RKO (cell line): ENCODE measurements around the gene FLT3LG.
A peak's percentile ranks its signal among the peaks of the same experiment; 100 is the strongest.

Experiments used
- DNase-seq: peaks from one replicate; pipeline ENCODE4 v3.0.0-alpha.2; 2016; ENCODE audit warnings: low spot score

FLT3LG gene

GRCh38 chr19:49489601-49490167 is 15.7 kb downstream of the FLT3LG start:
- DNase-seq: peak; percentile 77

- no peak for DNase-seq
Measured at GRCh38 chr19:49490287-49491029, 16.4 kb downstream of the FLT3LG start.

- no peak for DNase-seq
Measured at GRCh38 chr19:49491030-49491803, 17.2 kb downstream of the FLT3LG start.

- peak; percentile 50 for DNase-seq
Measured at GRCh38 chr19:49491804-49492572, 18.0 kb downstream of the FLT3LG start.

GRCh38 chr19:49492573-49493405 is 18.8 kb downstream of the FLT3LG start:
- DNase-seq: peak; percentile 83

- DNase-seq: no peak
Measured at GRCh38 chr19:49496574-49497008, 22.6 kb downstream of the FLT3LG start.

- peak; percentile 85 for DNase-seq
Measured at GRCh38 chr19:49497047-49497788, 23.2 kb downstream of the FLT3LG start.

GRCh38 chr19:49497789-49498103 is 23.7 kb downstream of the FLT3LG start:
- DNase-seq: no peak

- no peak for DNase-seq
Measured at GRCh38 chr19:49498475-49498874, 24.5 kb downstream of the FLT3LG start.

- DNase-seq: no peak
Measured at GRCh38 chr19:49499030-49499670, 25.1 kb downstream of the FLT3LG start.

GRCh38 chr19:49502866-49503581 is 29.0 kb downstream of the FLT3LG start:
- DNase-seq: peak; percentile 73

- no peak for DNase-seq
Measured at GRCh38 chr19:49503582-49503962, 29.6 kb downstream of the FLT3LG start.

GRCh38 chr19:49506575-49507105 is 32.6 kb downstream of the FLT3LG start:
- DNase-seq: no peak

- DNase-seq: no peak
Measured at GRCh38 chr19:49507803-49508494, 33.9 kb downstream of the FLT3LG start.

- DNase-seq: no peak
Measured at GRCh38 chr19:49512970-49513745, 39.1 kb downstream of the FLT3LG start.

GRCh38 chr19:49513746-49514118 is 39.7 kb downstream of the FLT3LG start:
- no peak for DNase-seq

- DNase-seq: no peak
Measured at GRCh38 chr19:49514151-49514550, 40.1 kb downstream of the FLT3LG start.

- DNase-seq: no peak
Measured at GRCh38 chr19:49515767-49516166, 41.8 kb downstream of the FLT3LG start.
